Right forelimb (tissue), 1 donor: Measurements from ENCODE around the gene TPSAB1.
A peak's percentile ranks its signal among the peaks of the same experiment; 100 is the strongest.

Experiments used
- DNase-seq: peaks from one replicate; pipeline ENCODE4 v3.0.0-alpha.2; 2018

Gene TPSAB1

GRCh38 chr16:1271724-1272413 is 31.4 kb downstream of the TPSAB1 start:
- DNase-seq, result peak; percentile 73

GRCh38 chr16:1272453-1273198 is 32.1 kb downstream of the TPSAB1 start:
- no peak for DNase-seq

GRCh38 chr16:1273816-1274215 is 33.3 kb downstream of the TPSAB1 start:
- DNase-seq, result no peak

GRCh38 chr16:1274767-1275166 is 34.3 kb downstream of the TPSAB1 start:
- no peak for DNase-seq

GRCh38 chr16:1275791-1276579 is 35.5 kb downstream of the TPSAB1 start:
- DNase-seq, result no peak

- DNase-seq, result no peak
These were observed 36.0 kb downstream of the TPSAB1 start for GRCh38 chr16:1276580-1276878.

- no peak for DNase-seq
These were observed 36.7 kb downstream of the TPSAB1 start for GRCh38 chr16:1277151-1277598.

- no peak for DNase-seq
These were observed 37.2 kb downstream of the TPSAB1 start for GRCh38 chr16:1277617-1278282.

GRCh38 chr16:1278477-1278876 is 38.0 kb downstream of the TPSAB1 start:
- no peak for DNase-seq

GRCh38 chr16:1279081-1279944 is 38.8 kb downstream of the TPSAB1 start:
- no peak for DNase-seq

GRCh38 chr16:1279945-1280589 is 39.6 kb downstream of the TPSAB1 start:
- no peak for DNase-seq

GRCh38 chr16:1280783-1281182 is 40.3 kb downstream of the TPSAB1 start:
- DNase-seq, result no peak

- no peak for DNase-seq
These were observed 41.0 kb downstream of the TPSAB1 start for GRCh38 chr16:1281517-1281916.

- DNase-seq, result no peak
These were observed 41.9 kb downstream of the TPSAB1 start for GRCh38 chr16:1282324-1282973.

- DNase-seq, result no peak
These were observed 42.8 kb downstream of the TPSAB1 start for GRCh38 chr16:1283296-1283695.

- DNase-seq, result no peak
These were observed 43.6 kb downstream of the TPSAB1 start for GRCh38 chr16:1283996-1284616.

- no peak for DNase-seq
These were observed 45.4 kb downstream of the TPSAB1 start for GRCh38 chr16:1285669-1286512.

GRCh38 chr16:1286513-1287094 is 46.1 kb downstream of the TPSAB1 start:
- no peak for DNase-seq

- DNase-seq, result no peak
These were observed 47.6 kb downstream of the TPSAB1 start for GRCh38 chr16:1287982-1288670.
